ENCODE results near the gene EPN2.
"Not testable (repeated sequence)": the region's sequence is repeated elsewhere in the genome, so short reads cannot be mapped to it uniquely, and the experiment has no call there.

Gene EPN2

DNA sequence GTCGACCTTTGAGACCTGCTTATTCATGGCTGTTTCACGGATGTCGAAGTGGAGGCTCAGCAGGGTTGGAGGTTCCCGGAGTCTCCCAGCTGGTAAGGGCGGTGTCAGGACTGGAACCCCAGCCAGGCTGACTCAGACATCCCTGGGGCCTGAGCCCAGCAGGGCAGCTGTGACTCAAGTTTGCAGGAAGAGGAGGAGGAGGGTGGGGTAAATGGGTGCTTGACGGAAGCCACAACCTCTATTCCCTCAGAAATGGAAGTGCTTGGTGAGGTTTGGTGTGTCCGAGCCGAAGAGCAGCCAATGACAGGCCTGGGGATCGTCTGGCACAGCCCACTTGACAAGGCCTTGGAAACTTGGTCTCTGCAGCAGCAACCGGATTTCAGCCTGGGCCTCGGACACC lies 17.8 kb upstream of the EPN2 start:
- not testable (repeated sequence) for H3K27me3 ChIP-seq (ENCODE audit: low read depth, low read length); H3K36me3 ChIP-seq (ENCODE audit: control insufficient read depth in 1 of 2, insufficient read depth in 2 of 2, low read length in 2 of 2); H3K9me3 ChIP-seq (ENCODE audit: control insufficient read depth in 1 of 2, low read length in 2 of 2); H3K27ac ChIP-seq (ENCODE audit: low read length); H3K4me3 ChIP-seq (ENCODE audit: low read depth in 1 of 2, low read length in 2 of 2); H3K4me1 ChIP-seq (ENCODE audit: control insufficient read depth in 1 of 2, insufficient read depth in 2 of 2, low read length in 2 of 2)

DNA sequence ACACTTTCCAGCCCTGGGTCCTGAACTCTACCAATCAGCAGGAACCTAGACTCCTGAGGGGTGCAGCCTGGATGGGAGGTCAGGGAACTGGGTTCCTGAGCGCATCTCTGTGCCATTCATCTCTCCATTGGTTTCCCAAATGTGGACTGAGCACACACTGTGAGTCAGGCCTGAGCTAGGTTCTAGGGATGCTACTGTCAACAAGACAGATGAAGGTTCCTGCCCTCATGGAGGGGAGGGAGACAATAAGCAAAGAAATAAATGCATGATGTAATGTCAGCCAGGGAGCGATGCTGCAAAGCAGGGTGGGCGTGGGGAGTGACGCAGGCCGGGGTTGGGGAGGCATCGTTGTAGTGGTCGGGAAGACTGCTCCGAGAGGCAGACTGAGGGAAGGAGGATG lies 17.0 kb upstream of the EPN2 start:
- H3K4me1 ChIP-seq (ENCODE audit: control insufficient read depth in 1 of 2, insufficient read depth in 2 of 2, low read length in 2 of 2); H3K27me3 ChIP-seq (ENCODE audit: low read depth, low read length); H3K36me3 ChIP-seq (ENCODE audit: control insufficient read depth in 1 of 2, insufficient read depth in 2 of 2, low read length in 2 of 2); H3K4me3 ChIP-seq (ENCODE audit: low read depth in 1 of 2, low read length in 2 of 2); H3K27ac ChIP-seq (ENCODE audit: low read length); H3K9me3 ChIP-seq (ENCODE audit: control insufficient read depth in 1 of 2, low read length in 2 of 2): not testable (repeated sequence)

GRCh38 chr17:19226610-19227588 lies 10.3 kb upstream of the EPN2 start:
- H3K4me1 ChIP-seq (ENCODE audit: control insufficient read depth in 1 of 2, insufficient read depth in 2 of 2, low read length in 2 of 2); H3K9me3 ChIP-seq (ENCODE audit: control insufficient read depth in 1 of 2, low read length in 2 of 2); H3K4me3 ChIP-seq (ENCODE audit: low read depth in 1 of 2, low read length in 2 of 2); H3K27me3 ChIP-seq (ENCODE audit: low read depth, low read length); H3K27ac ChIP-seq (ENCODE audit: low read length); H3K36me3 ChIP-seq (ENCODE audit: control insufficient read depth in 1 of 2, insufficient read depth in 2 of 2, low read length in 2 of 2): not testable (repeated sequence)

GRCh38 chr17:19234676-19235075 lies 2.5 kb upstream of the EPN2 start:
- H3K27ac ChIP-seq (ENCODE audit: low read length); H3K9me3 ChIP-seq (ENCODE audit: control insufficient read depth in 1 of 2, low read length in 2 of 2); H3K4me3 ChIP-seq (ENCODE audit: low read depth in 1 of 2, low read length in 2 of 2); H3K36me3 ChIP-seq (ENCODE audit: control insufficient read depth in 1 of 2, insufficient read depth in 2 of 2, low read length in 2 of 2); H3K27me3 ChIP-seq (ENCODE audit: low read depth, low read length): not testable (repeated sequence)
- peaks cover 0 to 11% of the 10 kb centered on the region in 2 donors for H3K4me1 ChIP-seq (ENCODE audit: control insufficient read depth in 1 of 2, insufficient read depth in 2 of 2, low read length in 2 of 2)

DNA sequence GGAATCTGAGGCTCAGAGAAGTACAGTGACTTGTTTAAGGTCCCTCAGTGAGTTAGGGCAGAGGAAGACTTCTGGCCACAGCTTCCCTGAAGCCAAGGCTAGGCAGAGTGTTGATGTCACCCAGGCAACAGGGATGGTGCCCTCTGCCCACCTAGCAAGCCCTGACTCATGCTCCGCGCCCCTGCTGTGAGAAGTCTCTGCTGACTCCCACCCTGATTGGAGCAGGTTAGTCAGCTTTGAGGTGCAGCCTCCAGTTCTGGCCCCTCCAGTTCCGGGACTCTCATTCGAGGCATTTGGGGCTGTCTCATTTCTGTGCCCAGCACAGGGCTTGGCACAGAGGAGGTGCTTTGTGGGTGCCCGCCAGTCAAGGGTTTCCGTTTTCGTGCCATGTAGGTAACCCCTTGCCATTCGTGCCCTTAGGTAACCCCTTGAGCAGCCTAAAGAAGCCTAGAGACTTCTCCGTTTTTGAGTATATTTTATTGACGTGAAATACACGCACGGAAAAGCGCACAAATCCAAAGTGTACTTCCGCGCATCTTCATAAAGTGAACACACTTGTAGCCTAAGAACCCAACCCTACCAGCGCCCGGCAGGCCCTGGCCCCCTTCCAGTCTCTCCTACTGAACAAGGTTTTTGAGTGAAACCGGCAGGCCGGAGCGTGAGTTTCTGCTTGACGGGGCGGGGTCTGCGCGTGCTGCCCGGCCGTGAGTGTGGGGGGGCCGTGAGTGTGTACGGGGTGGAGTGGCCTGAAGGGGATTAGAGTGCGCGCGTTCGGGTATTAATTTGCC lies 621 bp upstream of the EPN2 start:
- H3K9me3 ChIP-seq (ENCODE audit: control insufficient read depth in 1 of 2, low read length in 2 of 2); H3K36me3 ChIP-seq (ENCODE audit: control insufficient read depth in 1 of 2, insufficient read depth in 2 of 2, low read length in 2 of 2); H3K27ac ChIP-seq (ENCODE audit: low read length); H3K4me3 ChIP-seq (ENCODE audit: low read depth in 1 of 2, low read length in 2 of 2); H3K27me3 ChIP-seq (ENCODE audit: low read depth, low read length): not testable (repeated sequence)
- H3K4me1 ChIP-seq (ENCODE audit: control insufficient read depth in 1 of 2, insufficient read depth in 2 of 2, low read length in 2 of 2): peaks cover 0 to 16% of the 10 kb centered on the region in 2 donors

- Histone ChIP-seq H3K36me3 (ENCODE audit: control insufficient read depth in 1 of 2, insufficient read depth in 2 of 2, low read length in 2 of 2) (no peaks in the 10 kb centered on the region), H3K4me1 (ENCODE audit: control insufficient read depth in 1 of 2, insufficient read depth in 2 of 2, low read length in 2 of 2) (peaks cover 0 to 19% of the 10 kb centered on the region in 2 donors), H3K4me3 (ENCODE audit: low read depth in 1 of 2, low read length in 2 of 2) (peak overlapping the region; percentile 81 to 97), H3K27ac (ENCODE audit: low read length) (peak overlapping the region; percentile 69), H3K9me3 (ENCODE audit: control insufficient read depth in 1 of 2, low read length in 2 of 2) (no peaks in the 10 kb centered on the region), H3K27me3 (ENCODE audit: low read depth, low read length) (no peaks in the 10 kb centered on the region)
Observed at GRCh38 chr17:19237389-19238166, 412 bp downstream of the EPN2 start.

GRCh38 chr17:19238167-19238505 lies 970 bp downstream of the EPN2 start:
- Histone ChIP-seq H3K36me3 (ENCODE audit: control insufficient read depth in 1 of 2, insufficient read depth in 2 of 2, low read length in 2 of 2) (no peaks in the 10 kb centered on the region), H3K27ac (ENCODE audit: low read length) (peak overlapping the region; percentile 69), H3K4me3 (ENCODE audit: low read depth in 1 of 2, low read length in 2 of 2) (peak overlapping the region; percentile 81 to 97), H3K4me1 (ENCODE audit: control insufficient read depth in 1 of 2, insufficient read depth in 2 of 2, low read length in 2 of 2) (peaks cover 0 to 25% of the 10 kb centered on the region in 2 donors), H3K9me3 (ENCODE audit: control insufficient read depth in 1 of 2, low read length in 2 of 2) (no peaks in the 10 kb centered on the region), H3K27me3 (ENCODE audit: low read depth, low read length) (no peaks in the 10 kb centered on the region)

- no peaks in the 10 kb centered on the region for H3K27me3 ChIP-seq (ENCODE audit: low read depth, low read length)
- peaks cover 0 to 25% of the 10 kb centered on the region in 2 donors for H3K4me1 ChIP-seq (ENCODE audit: control insufficient read depth in 1 of 2, insufficient read depth in 2 of 2, low read length in 2 of 2)
- no peaks in the 10 kb centered on the region for H3K9me3 ChIP-seq (ENCODE audit: control insufficient read depth in 1 of 2, low read length in 2 of 2)
- no peak overlapping the region for H3K27ac ChIP-seq (ENCODE audit: low read length)
- H3K36me3 ChIP-seq (ENCODE audit: control insufficient read depth in 1 of 2, insufficient read depth in 2 of 2, low read length in 2 of 2): no peaks in the 10 kb centered on the region
- H3K4me3 ChIP-seq (ENCODE audit: low read depth in 1 of 2, low read length in 2 of 2): peak overlapping the region in 1 of 2 donors; percentile 24
Observed at GRCh38 chr17:19239544-19239943, 2.4 kb downstream of the EPN2 start.

DNA sequence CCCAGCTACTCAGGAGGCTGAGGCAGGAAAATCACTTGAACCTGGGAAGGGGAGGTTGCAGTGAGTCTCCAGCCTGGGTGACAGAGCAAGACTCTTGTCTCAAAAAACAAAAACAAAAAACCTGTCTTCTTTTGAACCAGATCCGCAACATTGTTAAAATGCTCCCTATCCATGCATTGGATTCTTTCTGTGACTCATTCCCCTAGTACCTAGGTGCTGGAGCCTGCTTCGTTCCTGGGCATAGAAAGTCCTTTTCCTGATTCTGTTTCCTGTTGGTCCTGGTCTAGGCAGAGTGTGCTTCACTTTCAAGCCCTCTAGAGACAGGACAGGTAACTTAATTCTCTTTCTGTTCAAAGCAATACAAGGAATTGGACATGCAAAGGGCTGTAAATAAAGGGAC lies 5.2 kb downstream of the EPN2 start:
- Histone ChIP-seq H3K36me3 (ENCODE audit: control insufficient read depth in 1 of 2, insufficient read depth in 2 of 2, low read length in 2 of 2) (no peaks in the 10 kb centered on the region), H3K27ac (ENCODE audit: low read length) (no peak overlapping the region), H3K4me1 (ENCODE audit: control insufficient read depth in 1 of 2, insufficient read depth in 2 of 2, low read length in 2 of 2) (peaks cover 0 to 26% of the 10 kb centered on the region in 2 donors), H3K4me3 (ENCODE audit: low read depth in 1 of 2, low read length in 2 of 2) (no peak overlapping the region), H3K27me3 (ENCODE audit: low read depth, low read length) (no peaks in the 10 kb centered on the region), H3K9me3 (ENCODE audit: control insufficient read depth in 1 of 2, low read length in 2 of 2) (no peaks in the 10 kb centered on the region)

- Histone ChIP-seq H3K4me3 (ENCODE audit: low read depth in 1 of 2, low read length in 2 of 2) (no peak overlapping the region), H3K4me1 (ENCODE audit: control insufficient read depth in 1 of 2, insufficient read depth in 2 of 2, low read length in 2 of 2) (peaks cover under 1 to 32% of the 10 kb centered on the region in 2 donors)
Observed at GRCh38 chr17:19242926-19243325, 5.8 kb downstream of the EPN2 start.

GRCh38 chr17:19243838-19244237 lies 6.7 kb downstream of the EPN2 start:
- Histone ChIP-seq H3K9me3 (ENCODE audit: control insufficient read depth in 1 of 2, low read length in 2 of 2) (no peaks in the 10 kb centered on the region), H3K4me3 (ENCODE audit: low read depth in 1 of 2, low read length in 2 of 2) (no peak overlapping the region), H3K27me3 (ENCODE audit: low read depth, low read length) (no peaks in the 10 kb centered on the region), H3K27ac (ENCODE audit: low read length) (no peak overlapping the region), H3K4me1 (ENCODE audit: control insufficient read depth in 1 of 2, insufficient read depth in 2 of 2, low read length in 2 of 2) (peaks cover 8 to 35% of the 10 kb centered on the region in 2 donors), H3K36me3 (ENCODE audit: control insufficient read depth in 1 of 2, insufficient read depth in 2 of 2, low read length in 2 of 2) (no peaks in the 10 kb centered on the region)

More at GRCh38 chr17:19242926-19243325, 5.8 kb downstream of the EPN2 start:
- no peaks in the 10 kb centered on the region for H3K27me3 ChIP-seq (ENCODE audit: low read depth, low read length)
- H3K36me3 ChIP-seq (ENCODE audit: control insufficient read depth in 1 of 2, insufficient read depth in 2 of 2, low read length in 2 of 2): no peaks in the 10 kb centered on the region
- no peak overlapping the region for H3K27ac ChIP-seq (ENCODE audit: low read length)
- H3K9me3 ChIP-seq (ENCODE audit: control insufficient read depth in 1 of 2, low read length in 2 of 2): no peaks in the 10 kb centered on the region
